Smooth muscle cell (in vitro differentiated cells): ENCODE measurements around the gene SPPL2B. TPM values are rescaled to one million over a fixed set of nuclear protein-coding genes. Genes with fewer than 3 reads are reported as not detected.

ENCODE experiments used
- DNase-seq: peaks from one replicate; lab custom pipeline; 2025; ENCODE audit not compliant: unreplicated experiment; lab: John Stamatoyannopoulos, UW
- H2AFZ ChIP-seq: fragments of 200-600 bp; sonication (generic); 2 replicates; pipeline ENCODE4 v1.6.0; 2016; ENCODE audit warnings: antibody characterized with exemption, low read depth, mild to moderate bottlenecking
- H3F3A ChIP-seq: fragments of 200-600 bp; sonication (generic); 2 replicates; pipeline ENCODE4 v1.6.0; 2017; ENCODE audit warnings: antibody characterized with exemption, low read depth
- H3K27ac ChIP-seq: fragments of 200-600 bp; sonication (generic); 2 replicates; pipeline ENCODE4 v1.5.1; 2016; ENCODE audit warnings: low read depth, mild to moderate bottlenecking
- H3K27me3 ChIP-seq: fragments of 200-600 bp; sonication (generic); 2 replicates; pipeline ENCODE4 v1.6.1; 2016; ENCODE audit warnings: low read depth, mild to moderate bottlenecking
- H3K36me3 ChIP-seq: fragments of 200-600 bp; sonication (generic); 2 replicates; pipeline ENCODE4 v1.5.1; 2016; ENCODE audit warnings: low read depth
- H3K4me1 ChIP-seq: fragments of 200-600 bp; sonication (generic); 2 replicates; pipeline ENCODE4 v1.5.1; 2016; ENCODE audit warnings: low read depth
- H3K4me2 ChIP-seq: fragments of 200-600 bp; sonication (generic); 2 replicates; pipeline ENCODE4 v1.6.0; 2016; ENCODE audit warnings: mild to moderate bottlenecking
- H3K4me3 ChIP-seq: fragments of 200-600 bp; sonication (generic); 2 replicates; pipeline ENCODE4 v1.5.1; 2016; ENCODE audit warnings: mild to moderate bottlenecking
- H3K79me2 ChIP-seq: fragments of 200-600 bp; sonication (generic); 2 replicates; pipeline ENCODE4 v1.6.0; 2016; ENCODE audit warnings: low read depth, mild to moderate bottlenecking
- H3K9ac ChIP-seq: fragments of 200-600 bp; sonication (generic); 2 replicates; pipeline ENCODE4 v1.6.0; 2016; ENCODE audit warnings: low read depth
- H3K9me3 ChIP-seq: fragments of 200-600 bp; sonication (generic); replicated peaks from 2 replicates; pipeline ENCODE4 v1.5.1; 2016; ENCODE audit warnings: low read depth
- H4K20me1 ChIP-seq: fragments of 200-600 bp; sonication (generic); 2 replicates; pipeline ENCODE4 v1.6.0; 2016; ENCODE audit warnings: low read depth
- CTCF ChIP-seq: fragments of 200-600 bp; sonication (generic); IDR thresholded peaks from 2 replicates; pipeline ENCODE4 v1.5.1; 2017; ENCODE audit warnings: borderline replicate concordance, mild to moderate bottlenecking, antibody characterized with exemption; ENCODE audit not compliant: insufficient read depth, poor library complexity, severe bottlenecking
- WGBS: methylation state at CpG from one replicate; pipeline ENCODE4 v1.1.7; 2016; ENCODE audit warnings: low lambda C conversion rate; 5-methylcytosine and 5-hydroxymethylcytosine counted together
- polyA plus RNA-seq: library from polyadenylated mRNA; unstranded; fragments of >200 nt; fragmentation: Nextera tagmentation; extraction: Ambion mirVana; gene quantifications from 2 replicates; pipeline ENCODE4 v1.2.1, GENCODE V29; 2016
- total RNA-seq: library from RNA; depleted of rRNA; stranded (reverse); fragments of >200 nt; gene quantifications from 2 replicates; pipeline ENCODE4 v1.2.3, GENCODE V29; 2014

The SPPL2B gene
- total and polyA plus RNA-seq, 2 experiments from 2014 or later = 53.6 to 54.7 TPM

- 90% methylated on average over 22 of the region's 31 CpGs for WGBS
- Histone ChIP-seq H3K27ac (no peak overlapping the region), H3K4me3 (no peak overlapping the region), H3K9ac (no peak overlapping the region), H2AFZ (no peak overlapping the region), H3K79me2 (no peaks in the 10 kb centered on the region), H3K4me2 (no peak overlapping the region), H3K9me3 (no peaks in the 10 kb centered on the region), H3F3A (no peaks in the 10 kb centered on the region), H3K36me3 (no peaks in the 10 kb centered on the region), H3K27me3 (no peaks in the 10 kb centered on the region), H4K20me1 (peaks cover 8% of the 10 kb centered on the region), H3K4me1 (no peaks in the 10 kb centered on the region)
- no peak for DNase-seq
- TF ChIP-seq CTCF = no peak
Measured at GRCh38 chr19:2343289-2343982, 15.0 kb downstream of the SPPL2B start.

- H3F3A ChIP-seq = no peaks in the 10 kb centered on the region
- DNase-seq = no peak
- 99% methylated on average over 24 of the region's 24 CpGs for WGBS
- no peak overlapping the region for H3K4me3 ChIP-seq
- no peak overlapping the region for H2AFZ ChIP-seq
- no peaks in the 10 kb centered on the region for H3K79me2 ChIP-seq
- no peak overlapping the region for H3K4me2 ChIP-seq
- no peaks in the 10 kb centered on the region for H3K36me3 ChIP-seq
- H3K27me3 ChIP-seq = no peaks in the 10 kb centered on the region
- no peaks in the 10 kb centered on the region for H3K9me3 ChIP-seq
- no peaks in the 10 kb centered on the region for H3K4me1 ChIP-seq
- no peaks in the 10 kb centered on the region for H4K20me1 ChIP-seq
- no peak overlapping the region for H3K27ac ChIP-seq
- TF ChIP-seq CTCF = no peak
- no peak overlapping the region for H3K9ac ChIP-seq
Measured at GRCh38 chr19:2344381-2344870, 15.9 kb downstream of the SPPL2B start.

- no peaks in the 10 kb centered on the region for H3K4me1 ChIP-seq
- H3K27me3 ChIP-seq = no peaks in the 10 kb centered on the region
- DNase-seq = no peak
- 99% methylated on average over 17 of the region's 17 CpGs for WGBS
- no peaks in the 10 kb centered on the region for H3F3A ChIP-seq
- no peaks in the 10 kb centered on the region for H3K36me3 ChIP-seq
- no peak overlapping the region for H3K4me2 ChIP-seq
- H3K9me3 ChIP-seq = no peaks in the 10 kb centered on the region
- no peaks in the 10 kb centered on the region for H4K20me1 ChIP-seq
- H3K27ac ChIP-seq = no peak overlapping the region
- H3K9ac ChIP-seq = no peak overlapping the region
- H3K4me3 ChIP-seq = no peak overlapping the region
- H2AFZ ChIP-seq = no peak overlapping the region
- no peaks in the 10 kb centered on the region for H3K79me2 ChIP-seq
- TF ChIP-seq CTCF = no peak
Measured at GRCh38 chr19:2345076-2345475, 16.6 kb downstream of the SPPL2B start.
